Embryonic facial prominence (tissue), 1 donor: Measurements from ENCODE around the gene IFITM1.
"Not testable (repeated sequence)": the region's sequence is repeated elsewhere in the genome, so short reads cannot be mapped to it uniquely, and the experiment has no call there.

ENCODE experiments used
- DNase-seq: peaks from one replicate; pipeline ENCODE4 v3.0.0-alpha.2; 2016; ENCODE audit errors: extremely low spot score

The IFITM1 gene

DNA sequence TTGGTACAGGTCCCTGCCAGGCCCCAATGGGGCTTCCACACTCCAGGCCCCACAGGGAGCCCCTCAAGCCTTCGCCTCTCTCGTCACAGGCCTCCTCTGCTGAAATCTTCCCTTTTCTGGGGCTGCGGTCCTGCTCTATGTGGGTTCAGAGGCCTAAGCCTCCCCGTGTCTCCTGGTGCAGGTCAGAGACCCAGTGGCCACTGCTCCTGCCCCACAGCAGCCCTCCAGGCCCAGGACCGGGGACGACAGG is 12.7 kb downstream of the IFITM1 start:
- no peak for DNase-seq

DNA sequence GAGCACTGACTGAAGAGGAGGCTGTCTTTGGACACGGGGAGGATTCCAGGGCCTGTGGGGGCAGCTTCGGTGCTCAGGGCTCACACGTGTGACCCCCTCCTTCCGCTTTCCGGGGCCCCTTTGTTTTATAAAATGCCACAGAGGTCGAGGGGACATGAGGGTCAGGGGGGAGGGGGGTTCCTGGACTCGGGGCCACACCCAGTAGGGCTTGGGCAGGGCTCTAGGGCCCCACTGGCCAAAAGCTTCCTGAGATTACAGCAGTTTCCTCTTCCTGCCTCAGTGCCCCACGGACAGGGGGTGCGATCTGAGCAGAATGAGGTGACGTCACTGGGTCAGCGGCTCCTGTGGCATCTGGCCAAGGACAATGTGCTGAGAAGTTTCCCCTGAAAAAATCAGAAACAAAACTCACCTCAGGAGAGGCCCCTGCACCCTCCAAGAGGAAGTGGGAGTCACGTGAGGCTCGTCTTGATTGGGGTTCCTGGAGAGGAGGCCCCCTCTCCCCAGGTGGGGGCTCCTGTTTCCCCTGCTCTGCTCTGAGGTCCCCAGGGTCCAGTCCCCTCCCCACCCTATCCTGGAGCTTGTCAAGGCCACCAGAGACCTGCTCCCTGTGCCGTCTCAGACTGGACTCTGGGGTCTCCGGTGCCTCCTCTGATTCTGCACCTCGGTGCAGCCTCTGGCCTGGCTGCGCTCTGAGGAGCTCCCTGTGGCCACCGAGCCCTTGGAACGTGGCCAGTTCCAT is 13.2 kb downstream of the IFITM1 start:
- DNase-seq = no peak

DNA sequence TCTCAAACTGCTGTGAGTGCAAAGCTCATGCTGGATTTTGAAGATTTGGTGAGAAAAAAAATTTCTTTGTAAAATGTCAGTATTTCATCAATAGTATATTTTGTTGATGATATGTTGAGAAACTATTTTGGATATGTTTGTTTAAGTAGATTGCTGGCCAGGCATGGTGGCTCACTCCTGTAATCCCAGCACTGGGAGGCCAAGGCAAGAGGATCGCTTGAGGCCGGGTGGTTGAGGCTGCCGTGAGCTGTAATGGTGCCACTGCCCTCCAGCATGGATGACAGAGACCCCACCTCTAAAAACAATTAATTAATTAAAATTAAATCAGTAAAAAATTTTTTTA is 13.7 kb downstream of the IFITM1 start:
- no peak for DNase-seq

DNA sequence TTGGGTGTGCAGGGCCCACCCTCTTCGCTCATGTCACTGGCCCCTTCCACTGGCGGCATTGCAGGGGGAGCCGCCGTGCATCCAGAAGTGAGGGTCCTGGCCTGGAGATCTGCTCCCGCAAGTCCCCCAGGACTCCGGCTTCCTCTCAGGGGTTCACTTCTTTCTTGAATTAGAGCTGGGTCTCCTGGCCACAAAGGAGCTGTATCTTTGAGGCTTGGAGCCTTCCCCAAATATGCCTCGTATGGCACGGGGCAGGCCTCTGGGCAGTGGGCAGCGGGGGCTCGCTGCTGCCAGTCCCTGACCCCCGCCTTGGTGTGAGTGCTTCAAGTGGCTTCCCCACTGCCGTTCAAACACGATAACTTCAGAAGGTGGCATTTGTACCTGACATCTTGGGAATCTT is 14.2 kb downstream of the IFITM1 start:
- DNase-seq = no peak

DNA sequence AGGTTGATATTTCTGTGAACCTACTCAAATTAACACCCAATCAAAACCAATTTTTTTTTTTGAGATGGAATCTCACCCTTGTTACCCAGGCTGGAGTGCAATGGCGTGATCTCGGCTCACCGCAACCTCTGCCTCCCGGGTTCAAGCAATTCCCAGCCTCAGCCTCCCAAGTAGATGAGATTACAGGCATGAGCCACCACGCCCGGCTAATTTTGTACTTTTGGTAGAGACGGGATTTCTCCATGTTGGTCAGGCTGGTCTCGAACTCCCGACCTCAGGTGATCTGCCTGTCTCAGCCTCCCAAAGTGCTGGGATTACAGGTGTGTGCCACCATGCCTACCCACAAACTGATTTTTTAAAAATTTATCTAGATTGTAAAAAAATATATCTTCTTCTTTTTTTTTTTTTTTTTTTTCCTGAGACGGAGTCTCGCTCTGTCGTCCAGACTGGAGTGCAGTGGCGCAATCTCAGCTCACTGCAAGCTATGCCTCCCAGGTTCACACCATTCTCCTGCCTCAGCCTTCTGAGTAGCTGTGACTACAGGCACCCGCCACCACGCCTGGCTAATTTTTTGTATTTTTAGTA is 14.8 kb downstream of the IFITM1 start:
- DNase-seq = not testable (repeated sequence)

DNA sequence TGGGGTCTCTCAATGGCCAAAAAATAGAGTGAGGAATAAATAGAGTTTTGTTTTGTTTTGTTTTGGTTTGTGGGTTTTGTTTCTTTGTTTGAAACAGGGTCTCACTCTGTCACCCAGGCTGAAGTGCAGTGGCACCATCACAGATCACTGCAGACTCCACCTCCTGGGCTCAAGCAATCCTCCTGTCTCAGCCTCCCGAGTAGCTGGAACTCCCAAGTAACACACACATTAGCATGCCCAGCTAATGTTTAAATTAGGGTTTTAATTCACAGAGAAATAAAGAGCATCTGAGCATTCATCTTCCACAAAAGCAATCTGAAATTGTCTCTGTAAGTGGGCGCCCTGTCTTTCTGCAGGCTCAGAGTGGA is 16.0 kb downstream of the IFITM1 start:
- no peak for DNase-seq

DNA sequence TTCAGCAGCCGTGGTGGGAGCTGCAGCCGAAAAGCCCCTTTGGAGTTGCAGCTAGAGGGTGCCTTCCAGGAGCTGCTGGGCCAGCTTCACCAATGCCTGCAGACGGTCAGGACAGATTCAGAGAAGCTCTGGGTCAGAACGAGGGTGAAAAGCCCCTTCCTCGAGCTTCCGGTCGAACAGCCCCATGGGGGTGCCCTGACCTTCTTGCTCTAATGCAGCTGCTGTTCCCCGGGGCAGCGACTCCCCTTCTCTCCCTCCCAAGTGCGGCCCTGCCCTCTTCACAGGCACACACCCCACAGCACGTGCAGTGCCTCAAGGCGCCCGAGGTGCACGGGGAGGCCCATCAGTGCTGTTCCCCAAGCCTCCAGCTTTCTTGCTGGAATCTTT is 16.5 kb downstream of the IFITM1 start:
- no peak for DNase-seq

DNA sequence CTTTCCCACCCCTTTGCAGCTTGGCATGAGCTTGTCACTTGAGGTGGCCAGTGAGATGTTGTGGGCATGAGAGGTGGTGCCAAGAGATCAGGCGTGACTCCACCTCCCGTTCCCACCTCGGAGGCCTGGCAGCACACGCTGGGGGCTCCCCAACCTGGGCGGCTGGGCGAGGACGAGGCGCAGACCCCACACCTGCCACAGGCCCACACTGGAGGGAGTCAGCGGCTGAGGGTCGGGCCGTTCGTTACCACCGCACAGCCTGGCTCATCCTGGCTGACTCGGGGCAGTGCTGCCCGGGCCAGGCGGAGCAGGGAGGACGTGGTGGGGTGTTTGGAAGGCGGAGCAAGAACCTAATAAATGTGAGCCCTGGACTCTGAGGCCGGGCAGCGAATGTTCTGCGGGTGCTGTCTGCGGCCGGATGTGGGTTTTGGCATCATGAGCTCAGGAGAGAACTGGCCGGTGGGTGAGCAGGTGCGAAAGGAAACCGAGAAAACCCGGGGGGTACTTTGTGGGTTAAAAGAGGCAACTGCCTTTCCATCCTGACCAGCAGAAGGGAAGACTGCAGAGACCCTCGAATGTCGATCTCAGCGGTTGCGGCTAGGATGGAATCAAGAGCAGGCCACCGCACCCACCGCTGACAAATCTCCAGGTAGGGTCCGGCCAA is 17.0 kb downstream of the IFITM1 start:
- no peak for DNase-seq

DNA sequence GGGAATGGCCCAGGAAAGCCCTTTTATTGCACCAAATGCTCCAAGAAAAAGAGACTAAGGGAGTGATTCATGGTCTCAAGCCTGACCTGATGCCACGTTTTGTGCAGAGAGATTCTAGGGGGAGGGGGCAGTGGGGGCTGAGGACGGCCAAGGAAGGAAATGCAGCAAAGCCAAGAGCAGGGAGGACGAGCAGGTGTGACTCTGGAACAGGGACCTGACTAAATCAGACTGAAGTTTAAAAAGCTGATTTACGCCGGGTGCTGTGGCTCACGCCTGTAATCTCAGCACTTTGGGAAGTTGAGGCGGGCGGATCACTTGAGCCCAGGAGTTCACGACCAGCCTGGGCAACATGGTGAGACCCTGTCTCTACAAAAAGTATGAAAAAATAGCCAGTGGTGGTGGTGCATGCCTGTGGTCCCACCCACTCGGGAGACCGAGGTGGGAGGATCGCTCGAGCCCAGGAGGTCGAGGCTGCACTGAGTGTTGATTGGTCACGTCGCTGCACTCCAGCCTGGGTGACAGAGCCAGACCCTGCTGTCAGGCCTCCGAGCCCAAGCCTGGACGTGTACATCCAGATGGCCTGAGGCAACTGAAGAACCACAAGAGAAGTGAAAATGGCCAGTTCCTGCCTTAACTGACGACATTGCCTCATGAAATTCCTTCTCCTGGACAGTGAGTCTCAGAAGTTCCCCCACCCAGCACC is 17.7 kb downstream of the IFITM1 start:
- DNase-seq = no peak

DNA sequence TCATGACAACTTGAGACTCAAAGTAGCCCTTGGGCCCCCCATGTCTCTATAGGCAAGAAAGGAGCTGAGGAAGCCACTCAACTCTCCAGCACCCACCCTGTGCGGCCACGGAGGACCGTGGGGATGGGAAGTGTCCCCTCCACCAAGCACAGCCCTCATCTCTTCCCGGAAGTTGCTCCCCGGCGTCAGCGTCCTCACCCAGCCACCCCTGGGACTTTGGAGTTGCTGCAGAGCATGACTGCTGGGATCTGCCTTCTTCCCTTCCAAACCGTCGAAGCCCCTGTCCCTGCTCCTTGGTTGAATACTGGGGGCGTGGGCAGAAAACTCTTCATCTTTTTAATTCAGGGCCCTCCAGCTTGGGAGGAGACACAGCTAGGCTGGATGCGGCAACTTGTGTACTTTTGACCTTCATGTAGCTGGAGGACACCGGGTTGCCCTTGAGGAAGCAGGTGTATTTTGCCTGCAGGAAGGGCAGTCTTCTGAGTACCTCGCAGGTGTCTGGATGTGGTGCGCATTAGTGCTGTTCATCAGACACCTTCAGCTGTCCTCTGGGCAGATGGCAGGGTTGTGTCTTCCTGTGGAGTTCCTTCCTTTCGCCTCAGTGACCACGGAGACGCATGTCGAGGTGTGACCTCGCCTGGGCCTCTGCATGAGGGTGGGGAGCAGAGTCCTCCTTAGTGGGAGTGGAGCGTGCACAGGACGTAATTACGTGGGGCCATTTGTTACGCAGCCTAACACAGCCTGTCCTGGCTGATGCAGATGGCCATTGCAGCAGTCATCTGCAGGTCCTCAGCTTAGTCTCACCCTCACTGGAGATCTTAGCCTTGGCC is 19.0 kb downstream of the IFITM1 start:
- no peak for DNase-seq

DNA sequence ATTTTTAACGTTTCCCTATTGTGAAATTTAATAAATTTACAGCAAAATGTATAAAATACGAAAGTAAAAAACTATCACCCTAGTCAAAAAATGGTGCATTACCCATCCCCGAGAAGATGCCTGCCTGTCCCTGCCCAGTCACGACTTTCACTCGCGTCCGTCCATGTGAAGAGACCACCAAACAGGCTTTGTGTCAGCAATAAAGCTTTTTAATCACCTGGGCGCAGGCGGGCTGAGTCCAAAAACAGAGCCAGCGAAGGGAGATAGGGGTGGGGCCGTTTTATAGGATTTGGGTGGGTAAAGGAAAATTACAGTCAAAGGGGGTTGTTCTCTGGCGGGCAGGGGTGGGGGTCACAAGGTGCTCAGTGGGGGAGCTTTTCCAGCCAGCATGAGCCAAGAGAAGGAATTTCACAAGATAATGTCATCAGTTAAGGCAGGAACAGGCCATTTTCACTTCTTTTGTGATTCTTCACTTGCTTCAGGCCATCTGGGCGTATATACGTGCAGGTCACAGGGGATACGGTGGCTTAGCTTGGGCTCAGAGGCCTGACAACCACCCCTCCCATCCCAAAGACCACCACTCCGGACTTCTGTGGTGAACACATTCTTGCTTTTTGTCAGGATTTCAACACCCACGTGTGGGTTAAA is 19.9 kb downstream of the IFITM1 start:
- DNase-seq = not testable (repeated sequence)

DNA sequence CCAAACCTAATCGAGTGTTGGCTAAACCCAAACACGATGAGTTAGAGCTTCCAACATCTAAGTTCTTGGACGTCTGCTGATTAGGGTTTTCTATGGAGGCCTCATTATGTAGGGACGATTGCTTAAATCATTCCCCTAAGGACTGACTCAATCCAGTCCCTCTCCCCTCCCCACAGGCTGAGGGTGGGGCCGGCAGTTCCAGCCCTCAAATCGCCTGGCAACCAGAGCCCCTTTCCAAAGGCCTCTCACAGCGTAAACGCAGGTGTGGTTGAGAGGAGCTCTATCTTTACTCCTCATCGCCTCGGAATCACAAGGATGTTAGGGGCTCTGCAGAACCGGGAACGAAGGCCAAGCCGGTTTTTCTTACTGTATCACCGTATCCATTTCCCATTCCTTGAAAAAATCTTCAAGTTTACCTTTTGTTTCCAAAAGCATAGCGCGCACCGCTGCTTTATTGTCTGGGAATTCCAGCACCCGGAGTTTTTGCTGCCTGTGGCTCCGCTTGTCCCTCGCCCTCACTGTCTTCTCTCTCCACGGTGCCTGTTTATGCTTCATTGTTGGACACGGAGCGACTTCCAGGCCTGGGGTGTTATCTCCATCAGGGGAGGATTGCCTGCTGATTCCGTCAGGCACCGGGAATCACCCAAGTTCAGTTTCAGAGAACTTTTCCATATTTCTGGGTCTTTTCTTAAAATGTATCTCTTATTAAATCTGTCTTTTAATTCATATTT is 20.6 kb downstream of the IFITM1 start:
- DNase-seq = no peak

DNA sequence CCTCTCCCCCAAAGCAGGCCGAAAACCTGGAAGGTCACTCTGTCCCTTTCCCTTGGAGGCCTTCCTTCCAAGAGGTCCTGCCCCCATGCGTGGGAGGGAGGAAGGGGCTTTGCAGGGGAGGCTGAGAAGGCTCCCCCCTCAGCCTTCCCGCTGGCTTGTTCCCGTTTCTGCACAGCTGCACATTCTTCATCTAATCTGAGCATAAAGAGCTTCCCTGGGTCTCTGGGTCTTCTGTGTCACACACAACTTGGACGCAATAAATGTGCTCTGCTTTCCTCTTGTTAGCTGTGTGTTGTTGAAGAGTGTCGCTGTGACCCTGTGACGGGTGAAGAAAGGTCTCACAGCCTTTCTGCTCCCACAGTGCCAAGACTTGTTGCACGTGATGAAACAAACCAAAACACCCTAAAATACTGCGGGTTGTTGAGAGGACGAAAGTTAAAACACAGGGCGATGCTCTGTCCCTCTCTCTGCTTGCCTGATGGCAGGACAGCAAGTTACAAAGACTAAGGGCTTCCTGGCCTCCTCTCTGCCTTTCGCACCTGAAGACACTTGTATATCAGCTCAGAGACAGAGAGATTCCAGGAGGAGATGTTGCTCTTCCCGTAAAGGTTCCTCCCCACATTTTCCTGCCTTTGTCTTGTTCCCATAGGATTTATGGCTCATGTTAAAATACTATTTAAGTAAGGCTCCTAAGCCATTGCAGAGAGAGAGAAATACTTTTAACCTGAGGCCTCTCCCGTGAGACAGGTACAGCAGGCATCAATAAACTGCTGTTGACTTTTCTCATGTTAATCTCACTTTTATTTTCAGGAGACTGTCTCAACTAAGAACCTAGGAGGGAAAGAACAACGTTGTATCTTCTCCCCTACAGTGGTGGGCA is 22.2 kb downstream of the IFITM1 start:
- no peak for DNase-seq

DNA sequence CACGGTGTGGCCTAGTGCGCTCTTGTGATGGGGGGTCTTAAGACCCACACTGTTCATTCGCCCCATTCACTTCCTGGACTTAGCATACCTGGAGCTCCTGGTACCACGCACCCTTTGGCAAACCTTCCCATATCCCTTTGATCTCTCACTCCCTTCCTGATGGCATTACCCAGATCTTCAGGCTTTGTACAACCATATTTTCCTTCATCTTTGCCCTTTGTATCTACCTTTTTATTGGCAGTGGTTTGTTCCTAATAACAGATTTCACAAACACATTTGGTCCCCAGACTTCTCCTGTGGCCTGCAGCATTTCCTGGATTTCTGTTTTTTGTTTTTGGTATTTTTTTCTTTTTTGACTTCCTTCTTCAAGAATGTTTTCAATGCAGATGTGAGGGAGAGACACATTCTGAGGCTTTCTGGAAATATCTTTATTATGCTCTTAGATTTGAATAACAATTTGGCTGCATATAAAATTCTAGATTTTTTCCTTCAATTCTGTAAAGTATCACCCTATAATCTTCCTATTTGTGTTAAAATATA is 22.9 kb downstream of the IFITM1 start:
- DNase-seq = no peak

DNA sequence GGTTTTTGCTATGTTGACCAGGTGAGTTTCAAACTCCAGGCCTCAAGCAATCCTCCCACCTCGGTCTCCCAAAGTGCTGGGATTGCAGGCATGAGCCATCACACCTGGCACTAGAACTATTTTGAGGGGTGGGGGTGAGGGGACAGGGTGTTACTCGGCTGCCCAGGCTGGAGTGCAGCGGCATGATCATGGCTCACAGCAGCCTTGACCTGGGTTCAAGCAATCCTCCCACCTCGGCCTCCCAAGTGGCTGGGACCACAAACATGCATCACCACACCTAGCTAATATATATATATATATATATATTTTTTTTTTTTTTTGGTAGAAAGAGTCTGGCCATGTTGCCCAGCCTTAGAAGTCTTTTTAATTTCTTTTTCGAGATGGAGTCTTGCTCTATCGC is 23.9 kb downstream of the IFITM1 start:
- DNase-seq = no peak

DNA sequence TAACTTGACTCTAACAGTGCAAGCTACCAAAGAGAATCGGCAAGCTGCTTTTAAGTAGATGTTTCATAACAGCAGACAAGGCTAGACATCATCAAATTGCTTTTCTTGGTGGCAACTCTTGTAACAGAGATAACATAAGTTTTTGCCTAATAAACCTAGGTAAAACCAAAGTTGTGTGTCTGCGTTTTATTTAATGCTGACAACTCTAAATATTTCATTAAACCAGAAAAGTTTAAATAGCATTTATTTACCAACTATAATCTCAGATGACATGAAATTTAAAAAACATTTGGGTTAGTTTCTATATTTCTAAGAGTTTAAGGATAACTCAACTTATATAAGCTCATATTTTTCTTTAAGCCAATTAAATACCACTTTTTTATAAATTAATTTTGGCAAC is 26.1 kb downstream of the IFITM1 start:
- DNase-seq = no peak

DNA sequence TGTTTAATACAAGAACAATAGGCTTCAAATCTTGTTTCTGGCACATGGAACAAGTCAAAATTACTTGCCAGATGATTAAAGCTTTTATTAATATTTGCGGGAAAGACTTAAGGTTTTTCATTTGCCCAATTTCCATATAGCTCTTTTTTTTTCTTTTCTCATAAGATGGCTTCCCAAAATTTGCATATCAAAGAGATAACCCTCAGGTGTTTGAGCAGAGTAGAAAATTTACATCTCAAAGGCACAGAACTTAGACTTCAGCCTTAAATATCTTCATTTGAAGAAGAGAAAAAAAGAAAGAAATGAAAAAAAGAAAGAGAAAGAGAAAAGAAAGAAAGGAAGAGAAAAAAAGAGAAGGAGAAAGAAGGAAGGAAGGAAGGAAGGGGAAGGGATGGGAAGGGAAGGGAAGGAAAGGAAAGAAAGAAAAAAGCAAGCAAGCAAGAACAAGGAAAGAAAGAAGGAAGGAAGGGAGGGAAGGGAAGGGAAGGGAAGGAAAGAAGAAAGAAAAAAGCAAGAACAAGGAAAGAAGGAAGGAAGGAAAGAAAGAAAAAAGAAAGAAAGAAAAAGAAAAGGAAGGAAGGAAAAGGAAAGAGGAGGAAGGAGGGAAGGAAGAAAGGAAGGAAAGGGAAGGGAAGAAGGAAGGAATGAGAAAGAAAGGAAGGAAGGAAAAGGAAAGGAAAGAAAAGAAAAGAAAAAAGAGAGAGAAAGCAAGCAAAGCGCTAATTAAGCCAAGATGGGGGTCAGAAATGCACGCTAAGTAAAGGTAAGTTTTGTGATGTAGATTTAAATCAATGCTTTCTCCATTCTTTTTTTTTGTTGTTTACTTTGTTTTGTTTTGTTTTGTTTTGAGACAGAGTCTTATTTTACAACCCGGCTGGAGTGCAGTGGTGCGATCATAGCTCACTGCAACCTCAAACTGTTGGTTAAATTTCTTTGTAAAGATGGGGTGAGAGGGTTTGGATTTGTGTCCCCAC is 27.0 kb downstream of the IFITM1 start:
- no peak for DNase-seq

DNA sequence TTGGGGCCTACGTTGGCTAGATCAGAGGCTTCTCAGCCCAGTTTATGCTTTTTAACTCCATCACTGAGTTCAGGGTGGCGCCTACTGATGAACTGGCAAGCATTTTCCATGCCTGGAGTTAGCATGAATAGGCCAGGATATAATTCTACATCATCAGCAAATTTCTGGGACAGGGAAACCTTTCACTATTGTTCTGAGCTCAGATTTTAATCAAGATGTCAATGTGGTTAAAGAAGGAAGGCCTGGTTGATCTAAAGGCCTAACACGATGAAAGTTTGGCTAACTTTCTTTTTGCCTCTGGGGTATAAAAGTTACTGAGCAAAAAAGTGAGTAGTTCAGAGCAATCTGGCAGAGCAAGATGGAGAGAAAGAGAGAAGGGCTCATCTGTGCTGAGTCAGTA is 28.5 kb downstream of the IFITM1 start:
- no peak for DNase-seq
